Neural progenitor cell (in vitro differentiated cells): ENCODE measurements around the gene ARL15. TPM values are rescaled to one million over a fixed set of nuclear protein-coding genes. Genes with fewer than 3 reads are reported as not detected.

Experiments
- DNase-seq: peaks from one replicate; pipeline ENCODE4 v3.0.0-alpha.2; 2016; ENCODE audit warnings: low spot score
- H2AFZ ChIP-seq: fragments of 200-600 bp; sonication (generic); replicated peaks from 2 replicates; pipeline ENCODE4 v1.6.1; 2016; ENCODE audit warnings: antibody characterized with exemption
- H3F3A ChIP-seq: fragments of 200-600 bp; sonication (generic); 2 replicates; pipeline ENCODE4 v1.6.1; 2016; ENCODE audit warnings: antibody characterized with exemption, low read depth
- H3K27ac ChIP-seq: fragments of 200-600 bp; sonication (generic); 2 replicates; pipeline ENCODE4 v1.5.1; 2016; ENCODE audit warnings: mild to moderate bottlenecking
- H3K27me3 ChIP-seq: fragments of 200-600 bp; sonication (generic); 2 replicates; pipeline ENCODE4 v1.6.1; 2016; ENCODE audit warnings: mild to moderate bottlenecking, moderate library complexity
- H3K36me3 ChIP-seq: fragments of 200-600 bp; sonication (generic); 2 replicates; pipeline ENCODE4 v1.5.1; 2016
- H3K4me1 ChIP-seq: fragments of 200-600 bp; sonication (generic); 2 replicates; pipeline ENCODE4 v1.6.1; 2016; ENCODE audit warnings: mixed run types
- H3K4me2 ChIP-seq: fragments of 200-600 bp; sonication (generic); 2 replicates; pipeline ENCODE4 v1.6.1; 2016
- H3K4me3 ChIP-seq: fragments of 200-600 bp; sonication (generic); 2 replicates; pipeline ENCODE4 v1.5.1; 2016
- H3K79me2 ChIP-seq: fragments of 200-600 bp; sonication (generic); 2 replicates; pipeline ENCODE4 v1.6.1; 2016; ENCODE audit warnings: low read depth
- H3K9ac ChIP-seq: fragments of 200-600 bp; sonication (generic); 2 replicates; pipeline ENCODE4 v1.6.1; 2016
- H3K9me3 ChIP-seq: fragments of 200-600 bp; sonication (generic); 2 replicates; pipeline ENCODE4 v1.5.1; 2016; ENCODE audit warnings: low read depth
- H4K20me1 ChIP-seq: fragments of 200-600 bp; sonication (generic); 2 replicates; pipeline ENCODE4 v1.6.1; 2016; ENCODE audit warnings: low read depth
- H3K27ac Mint-ChIP-seq: 3 replicates; pipeline ENCODE4 v1.8.0; 2021; ENCODE audit warnings: mixed read lengths
- H3K27me3 Mint-ChIP-seq: 2 replicates; pipeline ENCODE4 v1.8.0; 2022; ENCODE audit warnings: low read depth, mild to moderate bottlenecking, inconsistent platforms, moderate library complexity, mixed read lengths; ENCODE audit not compliant: insufficient read depth
- H3K36me3 Mint-ChIP-seq: 3 replicates; pipeline ENCODE4 v1.8.0; 2021; ENCODE audit warnings: mixed read lengths
- H3K4me1 Mint-ChIP-seq: 3 replicates; pipeline ENCODE4 v1.8.0; 2021; ENCODE audit warnings: mixed read lengths
- H3K4me3 Mint-ChIP-seq: 3 replicates; pipeline ENCODE4 v1.8.0; 2021; ENCODE audit warnings: mild to moderate bottlenecking, moderate library complexity, mixed read lengths
- H3K9me3 Mint-ChIP-seq: 3 replicates; pipeline ENCODE4 v1.8.0; 2020; ENCODE audit warnings: mixed read lengths
- EZH2 ChIP-seq: fragments of 200-600 bp; sonication (generic); IDR thresholded peaks from 2 replicates; pipeline ENCODE4 v1.6.1; 2017; ENCODE audit warnings: antibody characterized with exemption, mild to moderate bottlenecking, moderate library complexity
- EZH2phosphoT487 ChIP-seq: fragments of 200-600 bp; sonication (generic); IDR thresholded peaks from 2 replicates; pipeline ENCODE4 v1.6.1; 2017; ENCODE audit warnings: antibody characterized with exemption
- total RNA-seq: library from RNA; depleted of rRNA; stranded (reverse); fragments of >200 nt; gene quantifications from 2 replicates; pipeline ENCODE4 v1.2.3, GENCODE V29; 2015; ENCODE audit warnings: low replicate concordance
- TF ChIP-seq, protein P1 (sequence below): fragments of 200-600 bp; sonication (generic); IDR thresholded peaks from 2 replicates; pipeline ENCODE4 v1.5.1; 2017; ENCODE audit warnings: antibody characterized with exemption, mild to moderate bottlenecking

Gene ARL15
- total RNA-seq, 1 donor from 2014 or later: 39.1 TPM

DNA sequence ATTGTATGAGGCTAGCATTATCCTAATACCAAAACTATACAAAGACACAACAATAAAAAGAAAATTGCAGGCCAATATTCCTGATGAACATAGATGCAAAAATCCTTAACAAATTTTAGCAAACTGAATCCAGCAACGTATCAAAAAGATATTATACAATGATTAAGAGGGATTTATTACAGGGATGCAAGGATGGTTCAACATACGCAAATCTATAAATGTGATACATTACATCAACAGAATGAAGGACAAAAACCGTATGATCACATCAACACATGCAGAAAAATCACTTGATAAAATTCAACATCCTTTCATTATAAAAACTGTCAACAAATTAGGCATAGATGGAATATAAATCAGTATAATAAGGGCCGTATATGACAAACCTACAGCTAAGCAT is 27.1 kb upstream of the ARL15 start:
- no peak for DNase-seq
- no peak overlapping the region for H3K27ac Mint-ChIP-seq
- Histone ChIP-seq H3K9me3 (no peaks in the 10 kb centered on the region), H3K36me3 (no peaks in the 10 kb centered on the region), H3K27ac (no peak overlapping the region), H3K79me2 (no peaks in the 10 kb centered on the region), H3F3A (no peaks in the 10 kb centered on the region), H3K4me1 (no peaks in the 10 kb centered on the region), H2AFZ (no peak overlapping the region), H3K4me2 (no peak overlapping the region), H3K4me3 (no peak overlapping the region), H4K20me1 (no peaks in the 10 kb centered on the region), H3K9ac (no peak overlapping the region), H3K27me3 (no peaks in the 10 kb centered on the region)
- no peaks in the 10 kb centered on the region for H3K4me1 Mint-ChIP-seq
- no peaks in the 10 kb centered on the region for H3K36me3 Mint-ChIP-seq
- TF ChIP-seq EZH2phosphoT487 (no peak), EZH2 (no peak)
- TF ChIP-seq, protein P1, sequence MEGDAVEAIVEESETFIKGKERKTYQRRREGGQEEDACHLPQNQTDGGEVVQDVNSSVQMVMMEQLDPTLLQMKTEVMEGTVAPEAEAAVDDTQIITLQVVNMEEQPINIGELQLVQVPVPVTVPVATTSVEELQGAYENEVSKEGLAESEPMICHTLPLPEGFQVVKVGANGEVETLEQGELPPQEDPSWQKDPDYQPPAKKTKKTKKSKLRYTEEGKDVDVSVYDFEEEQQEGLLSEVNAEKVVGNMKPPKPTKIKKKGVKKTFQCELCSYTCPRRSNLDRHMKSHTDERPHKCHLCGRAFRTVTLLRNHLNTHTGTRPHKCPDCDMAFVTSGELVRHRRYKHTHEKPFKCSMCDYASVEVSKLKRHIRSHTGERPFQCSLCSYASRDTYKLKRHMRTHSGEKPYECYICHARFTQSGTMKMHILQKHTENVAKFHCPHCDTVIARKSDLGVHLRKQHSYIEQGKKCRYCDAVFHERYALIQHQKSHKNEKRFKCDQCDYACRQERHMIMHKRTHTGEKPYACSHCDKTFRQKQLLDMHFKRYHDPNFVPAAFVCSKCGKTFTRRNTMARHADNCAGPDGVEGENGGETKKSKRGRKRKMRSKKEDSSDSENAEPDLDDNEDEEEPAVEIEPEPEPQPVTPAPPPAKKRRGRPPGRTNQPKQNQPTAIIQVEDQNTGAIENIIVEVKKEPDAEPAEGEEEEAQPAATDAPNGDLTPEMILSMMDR: no peak
- H3K4me3 Mint-ChIP-seq: no peak overlapping the region
- H3K27me3 Mint-ChIP-seq: peaks cover 3% of the 10 kb centered on the region
- H3K9me3 Mint-ChIP-seq: peaks cover 7% of the 10 kb centered on the region

DNA sequence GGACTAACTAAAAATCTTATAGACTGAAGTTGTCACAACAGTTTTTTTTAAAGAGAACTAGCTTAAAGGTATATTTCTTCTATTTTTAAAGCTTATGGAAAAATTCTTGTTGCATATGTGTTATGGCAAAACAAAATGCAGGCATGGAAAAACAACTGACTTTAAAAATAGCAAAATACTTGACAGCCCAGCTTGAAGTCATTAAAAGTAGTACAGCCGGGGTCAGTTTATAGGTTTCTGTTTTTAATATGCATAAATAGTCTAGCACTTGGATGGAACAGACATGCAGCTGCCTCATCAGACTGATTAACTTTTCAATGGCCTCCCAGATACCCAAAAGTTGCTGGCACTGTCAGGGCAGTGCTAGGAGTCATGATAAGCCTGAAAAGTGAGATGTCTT is 22.3 kb upstream of the ARL15 start:
- Histone ChIP-seq H3K79me2 (no peaks in the 10 kb centered on the region), H3K4me1 (no peaks in the 10 kb centered on the region), H3K4me2 (no peak overlapping the region), H3K36me3 (no peaks in the 10 kb centered on the region), H3K9ac (no peak overlapping the region), H4K20me1 (no peaks in the 10 kb centered on the region), H3K4me3 (no peak overlapping the region), H3K9me3 (no peaks in the 10 kb centered on the region), H2AFZ (no peak overlapping the region), H3K27ac (no peak overlapping the region), H3K27me3 (no peaks in the 10 kb centered on the region), H3F3A (no peaks in the 10 kb centered on the region)
- DNase-seq: no peak
- no peak overlapping the region for H3K4me3 Mint-ChIP-seq
- peaks cover 5% of the 10 kb centered on the region for H3K27me3 Mint-ChIP-seq
- H3K36me3 Mint-ChIP-seq: no peaks in the 10 kb centered on the region
- TF ChIP-seq, protein P1: no peak
- TF ChIP-seq EZH2: no peak
- H3K27ac Mint-ChIP-seq: no peak overlapping the region
- H3K9me3 Mint-ChIP-seq: peaks cover 5% of the 10 kb centered on the region
- no peaks in the 10 kb centered on the region for H3K4me1 Mint-ChIP-seq

DNA sequence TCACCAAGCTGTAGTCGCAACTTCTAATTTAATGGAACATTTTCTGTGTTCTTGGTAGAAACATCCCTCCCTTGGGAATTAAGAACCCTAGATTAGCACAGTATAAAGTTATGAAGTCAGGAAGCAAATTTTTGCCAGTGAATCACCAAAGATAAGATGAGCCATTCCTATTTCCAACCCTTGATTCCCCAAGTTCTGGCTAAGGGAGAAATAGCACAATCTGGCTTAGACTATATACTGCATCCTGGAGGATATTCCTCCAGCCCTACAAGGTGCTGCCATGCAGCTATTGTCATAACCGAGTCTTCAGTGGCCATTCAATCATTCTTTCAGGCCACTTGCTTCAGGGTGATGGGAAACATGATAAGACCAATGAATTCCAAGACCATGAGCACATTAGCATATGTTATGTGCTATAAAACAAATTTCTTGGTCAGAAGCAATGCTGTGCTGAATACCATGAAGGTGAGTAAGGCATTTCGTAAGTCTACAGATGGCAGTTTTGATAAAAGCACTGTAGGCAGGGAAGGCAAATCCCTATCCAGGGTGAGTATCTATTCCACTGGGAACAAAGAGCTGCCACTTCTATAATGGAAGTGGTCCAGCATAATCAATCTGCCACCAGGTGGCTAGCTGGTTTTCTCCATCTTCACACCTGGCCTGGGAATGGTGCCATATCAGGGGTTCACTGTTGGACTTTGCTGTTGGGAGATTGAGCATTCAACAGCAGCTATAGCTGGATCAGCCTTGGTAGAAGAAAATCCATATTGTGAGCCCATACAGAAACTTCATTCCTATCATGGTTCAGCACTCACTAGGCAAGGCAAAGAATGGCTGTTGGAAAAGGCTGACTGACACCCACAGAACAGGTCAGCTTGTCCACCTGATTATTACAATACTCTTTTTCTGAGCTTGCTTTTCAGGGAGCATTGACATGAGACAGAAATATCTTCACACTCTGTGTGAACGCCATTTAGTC is 19.6 kb upstream of the ARL15 start:
- TF ChIP-seq, protein P1: no peak
- TF ChIP-seq EZH2: no peak
- no peak for TF ChIP-seq EZH2phosphoT487
- H3K4me3 ChIP-seq: no peak overlapping the region
- Mint-ChIP-seq H3K9me3 (peaks cover 3% of the 10 kb centered on the region), H3K27ac (no peak overlapping the region), H3K36me3 (no peaks in the 10 kb centered on the region), H3K27me3 (peaks cover 5% of the 10 kb centered on the region), H3K4me3 (no peak overlapping the region), H3K4me1 (peaks cover 2% of the 10 kb centered on the region)
- H3F3A ChIP-seq: no peaks in the 10 kb centered on the region
- no peaks in the 10 kb centered on the region for H3K79me2 ChIP-seq
- DNase-seq: no peak
- no peaks in the 10 kb centered on the region for H3K9me3 ChIP-seq
- H3K27me3 ChIP-seq: no peaks in the 10 kb centered on the region
- no peak overlapping the region for H3K4me2 ChIP-seq
- H3K27ac ChIP-seq: no peak overlapping the region
- H2AFZ ChIP-seq: no peak overlapping the region
- no peaks in the 10 kb centered on the region for H3K36me3 ChIP-seq
- no peaks in the 10 kb centered on the region for H4K20me1 ChIP-seq
- no peaks in the 10 kb centered on the region for H3K4me1 ChIP-seq
- H3K9ac ChIP-seq: no peak overlapping the region
